Stimulated activated CD4-positive, alpha-beta T cell treated with anti-CD3 and anti-CD28 coated beads, TNF-alpha, amount 100 ng/mL, for 48 hours (primary cell): Measurements from ENCODE around the gene RIPK4.

Experiments used
- DNase-seq, 3 donors: peaks; one replicate each; pipeline ENCODE4 v3.0.0-alpha.2; 2020; ENCODE audit warnings: low read depth in 3 of 3

The RIPK4 gene

DNA sequence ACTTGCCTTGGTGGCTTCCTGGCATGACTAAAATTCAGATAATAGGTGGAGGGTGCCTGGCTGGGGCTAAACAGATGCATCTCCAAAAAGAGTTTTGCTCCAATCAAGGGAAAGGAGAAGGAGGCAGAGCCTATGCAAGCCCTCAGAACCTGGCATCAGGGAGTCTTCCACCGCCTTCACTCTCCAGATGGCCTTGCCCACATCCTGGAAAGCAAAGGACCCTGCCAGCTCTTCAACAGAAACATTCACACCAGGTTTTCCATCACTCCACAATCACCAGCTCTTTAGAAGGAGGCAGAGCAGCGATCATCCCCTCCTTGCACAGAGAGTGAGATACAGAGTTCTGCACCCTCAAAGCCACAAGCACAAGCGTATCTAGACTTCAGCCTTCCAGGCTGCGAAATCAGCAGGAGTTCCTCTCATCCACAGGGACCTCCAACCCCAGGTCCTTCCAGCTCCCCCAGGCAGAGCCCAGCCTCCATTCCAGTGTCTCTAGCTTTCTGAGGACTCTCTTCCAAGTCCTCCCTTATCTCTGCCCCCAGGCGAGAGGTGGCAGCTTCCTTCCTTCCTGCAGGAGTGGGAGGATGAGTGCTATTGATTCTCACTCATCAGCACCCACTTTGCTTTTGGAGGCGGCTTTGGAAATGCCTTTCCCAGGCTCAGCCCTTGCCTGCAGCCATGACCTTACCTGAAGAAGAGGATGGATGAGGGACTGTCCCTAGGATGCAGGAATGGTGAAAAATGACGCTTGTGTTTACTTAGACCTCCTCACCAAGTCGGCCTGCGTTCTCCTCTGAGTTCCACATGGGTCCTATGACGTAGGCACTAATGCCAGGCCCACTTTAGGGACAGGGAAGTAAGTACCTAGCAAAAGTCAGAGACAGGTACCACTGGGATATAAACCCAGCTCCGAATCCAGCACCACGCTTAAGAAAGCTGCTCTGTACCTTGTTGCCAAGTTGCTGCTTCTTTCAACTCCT lies 75.4 kb downstream of the RIPK4 start:
- no peak for DNase-seq
